ENCODE measurements around the gene MEI1.

MEI1 gene

DNA sequence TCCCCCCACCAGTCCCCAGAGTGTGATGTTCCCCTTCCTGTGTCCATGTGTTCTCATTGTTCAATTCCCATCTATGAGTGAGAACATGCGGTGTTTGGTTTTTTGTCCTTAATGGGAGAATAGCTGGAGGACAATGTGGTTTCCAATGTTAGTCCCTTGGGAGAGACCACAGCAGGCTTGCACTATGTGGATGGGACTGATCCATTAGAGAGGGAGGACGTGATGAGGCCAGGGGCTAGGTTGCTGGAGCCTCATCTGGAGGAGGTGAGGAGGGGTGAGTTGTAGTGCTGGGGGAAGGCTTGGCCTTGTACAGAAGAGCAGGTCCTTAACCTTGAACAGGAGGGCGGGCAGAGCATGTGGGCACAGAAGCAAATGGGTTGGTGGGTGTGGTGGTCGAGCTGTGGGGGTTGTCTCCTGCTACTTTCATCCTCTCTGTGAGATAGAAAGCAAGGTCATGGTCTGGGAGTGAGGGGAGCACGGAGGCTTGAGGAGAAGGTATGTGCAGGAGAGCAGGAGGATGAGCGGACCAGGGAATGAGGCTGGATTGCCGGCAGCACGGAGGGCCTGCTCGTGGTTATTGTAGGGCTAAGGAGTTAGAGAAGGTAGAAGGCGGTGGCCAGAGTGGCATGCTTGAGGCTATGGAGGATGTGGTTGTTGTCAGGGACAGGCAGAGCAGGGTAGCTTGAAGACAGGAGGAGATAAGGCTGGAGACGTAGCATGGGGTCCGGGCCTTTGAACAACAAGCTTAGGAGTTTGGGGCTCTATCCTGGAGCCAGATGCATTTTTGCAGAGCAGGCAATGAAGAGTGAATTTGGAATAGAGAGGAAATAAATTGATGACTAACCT lies 122.4 kb downstream of the MEI1 start:
- no peak overlapping the region for H3K27ac ChIP-seq
- TF ChIP-seq, protein P1, sequence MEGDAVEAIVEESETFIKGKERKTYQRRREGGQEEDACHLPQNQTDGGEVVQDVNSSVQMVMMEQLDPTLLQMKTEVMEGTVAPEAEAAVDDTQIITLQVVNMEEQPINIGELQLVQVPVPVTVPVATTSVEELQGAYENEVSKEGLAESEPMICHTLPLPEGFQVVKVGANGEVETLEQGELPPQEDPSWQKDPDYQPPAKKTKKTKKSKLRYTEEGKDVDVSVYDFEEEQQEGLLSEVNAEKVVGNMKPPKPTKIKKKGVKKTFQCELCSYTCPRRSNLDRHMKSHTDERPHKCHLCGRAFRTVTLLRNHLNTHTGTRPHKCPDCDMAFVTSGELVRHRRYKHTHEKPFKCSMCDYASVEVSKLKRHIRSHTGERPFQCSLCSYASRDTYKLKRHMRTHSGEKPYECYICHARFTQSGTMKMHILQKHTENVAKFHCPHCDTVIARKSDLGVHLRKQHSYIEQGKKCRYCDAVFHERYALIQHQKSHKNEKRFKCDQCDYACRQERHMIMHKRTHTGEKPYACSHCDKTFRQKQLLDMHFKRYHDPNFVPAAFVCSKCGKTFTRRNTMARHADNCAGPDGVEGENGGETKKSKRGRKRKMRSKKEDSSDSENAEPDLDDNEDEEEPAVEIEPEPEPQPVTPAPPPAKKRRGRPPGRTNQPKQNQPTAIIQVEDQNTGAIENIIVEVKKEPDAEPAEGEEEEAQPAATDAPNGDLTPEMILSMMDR (conservative IDR thresholded peaks at IDR 0.05; ENCODE audit: low read depth, low read length) = no peak
- H3K4me3 ChIP-seq (IDR thresholded peaks at IDR 0.05; ENCODE audit: insufficient read depth, low read depth, low read length) = no peak overlapping the region
- peaks cover 10% of the 10 kb centered on the region for H3K4me1 ChIP-seq (ENCODE audit: low read depth, poor library complexity, severe bottlenecking)
- no peaks in the 10 kb centered on the region for H3K36me3 ChIP-seq (ENCODE audit: insufficient read depth)
- no peak overlapping the region for H3K4me2 ChIP-seq
- no peak overlapping the region for H2AFZ ChIP-seq (ENCODE audit: low read depth)
- no peaks in the 10 kb centered on the region for H3K79me2 ChIP-seq (ENCODE audit: insufficient read depth, low read depth)
- no peak overlapping the region for H3K9ac ChIP-seq
- no peaks in the 10 kb centered on the region for H3K27me3 ChIP-seq (ENCODE audit: insufficient read depth, low read depth)
- H4K20me1 ChIP-seq (ENCODE audit: insufficient read depth) = no peaks in the 10 kb centered on the region

DNA sequence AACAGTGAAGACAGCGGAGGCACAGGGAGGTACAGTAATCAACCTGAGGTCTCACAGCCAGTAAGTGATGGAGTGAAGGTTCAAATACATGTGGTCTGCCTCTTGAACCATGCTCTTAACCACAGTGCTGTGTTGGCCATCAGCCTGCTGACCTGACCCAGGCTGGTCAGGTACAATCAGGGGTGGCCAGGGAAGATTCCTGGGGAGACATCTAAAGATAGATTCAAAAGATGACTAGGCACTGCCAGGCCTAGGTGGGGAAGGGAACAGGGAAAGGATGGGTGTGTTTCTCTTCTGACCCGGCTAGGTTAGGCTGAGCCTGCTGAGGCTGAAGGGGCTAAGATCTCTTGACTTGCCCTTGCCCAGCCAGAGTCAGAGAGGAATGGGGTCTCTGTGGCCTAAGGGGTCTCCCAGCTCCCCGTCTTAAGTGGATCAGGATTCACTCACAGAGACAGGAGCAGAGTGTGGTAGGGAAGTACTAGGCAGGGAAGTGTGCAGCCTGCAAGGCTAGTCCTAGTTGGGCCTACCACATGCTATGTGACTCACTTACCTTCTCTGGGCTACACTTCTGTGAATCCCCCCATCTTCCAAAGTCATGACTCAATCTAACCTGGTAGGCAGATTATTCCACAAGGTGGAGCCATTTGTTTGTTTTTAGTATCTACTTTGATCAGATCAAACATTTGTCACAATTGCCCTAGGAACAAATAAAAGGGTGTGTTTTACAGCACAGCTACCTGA lies 123.2 kb downstream of the MEI1 start:
- Histone ChIP-seq H4K20me1 (ENCODE audit: insufficient read depth) (no peaks in the 10 kb centered on the region), H3K9ac (no peak overlapping the region), H3K36me3 (ENCODE audit: insufficient read depth) (no peaks in the 10 kb centered on the region), H2AFZ (ENCODE audit: low read depth) (no peak overlapping the region), H3K4me1 (ENCODE audit: low read depth, poor library complexity, severe bottlenecking) (peaks cover 18% of the 10 kb centered on the region), H3K27ac (no peak overlapping the region), H3K4me2 (no peak overlapping the region), H3K4me3 (IDR thresholded peaks at IDR 0.05; ENCODE audit: insufficient read depth, low read depth, low read length) (no peak overlapping the region), H3K79me2 (ENCODE audit: insufficient read depth, low read depth) (no peaks in the 10 kb centered on the region), H3K27me3 (ENCODE audit: insufficient read depth, low read depth) (no peaks in the 10 kb centered on the region)
- TF ChIP-seq, protein P1 (conservative IDR thresholded peaks at IDR 0.05; ENCODE audit: low read depth, low read length) = peak; percentile 61

DNA sequence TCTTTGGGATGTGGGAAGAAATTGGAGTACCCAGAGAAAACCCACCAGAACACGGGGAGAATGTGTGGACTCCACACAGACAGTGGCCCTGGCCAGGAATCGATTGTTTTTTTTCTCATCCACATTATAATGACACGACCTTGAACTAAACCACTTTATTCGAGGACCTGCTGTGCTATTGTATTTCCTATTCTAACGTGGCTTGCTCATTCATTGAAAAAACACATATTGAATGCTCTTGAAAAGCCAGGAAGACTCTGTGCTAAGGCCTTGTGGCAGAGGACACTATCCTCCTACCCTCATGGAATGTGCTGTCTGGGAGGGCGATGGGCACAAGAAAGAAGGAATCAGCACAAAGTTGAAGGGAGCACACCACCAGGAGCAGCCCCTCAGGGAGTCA lies 124.5 kb downstream of the MEI1 start:
- no peak overlapping the region for H3K4me2 ChIP-seq
- H3K79me2 ChIP-seq (ENCODE audit: insufficient read depth, low read depth) = no peaks in the 10 kb centered on the region
- H3K4me1 ChIP-seq (ENCODE audit: low read depth, poor library complexity, severe bottlenecking) = peaks cover 31% of the 10 kb centered on the region
- no peaks in the 10 kb centered on the region for H4K20me1 ChIP-seq (ENCODE audit: insufficient read depth)
- no peaks in the 10 kb centered on the region for H3K36me3 ChIP-seq (ENCODE audit: insufficient read depth)
- no peak overlapping the region for H2AFZ ChIP-seq (ENCODE audit: low read depth)
- H3K9ac ChIP-seq = no peak overlapping the region
- TF ChIP-seq, protein P1 (conservative IDR thresholded peaks at IDR 0.05; ENCODE audit: low read depth, low read length) = no peak
- no peak overlapping the region for H3K4me3 ChIP-seq (IDR thresholded peaks at IDR 0.05; ENCODE audit: insufficient read depth, low read depth, low read length)
- H3K27ac ChIP-seq = no peak overlapping the region
- no peaks in the 10 kb centered on the region for H3K27me3 ChIP-seq (ENCODE audit: insufficient read depth, low read depth)

DNA sequence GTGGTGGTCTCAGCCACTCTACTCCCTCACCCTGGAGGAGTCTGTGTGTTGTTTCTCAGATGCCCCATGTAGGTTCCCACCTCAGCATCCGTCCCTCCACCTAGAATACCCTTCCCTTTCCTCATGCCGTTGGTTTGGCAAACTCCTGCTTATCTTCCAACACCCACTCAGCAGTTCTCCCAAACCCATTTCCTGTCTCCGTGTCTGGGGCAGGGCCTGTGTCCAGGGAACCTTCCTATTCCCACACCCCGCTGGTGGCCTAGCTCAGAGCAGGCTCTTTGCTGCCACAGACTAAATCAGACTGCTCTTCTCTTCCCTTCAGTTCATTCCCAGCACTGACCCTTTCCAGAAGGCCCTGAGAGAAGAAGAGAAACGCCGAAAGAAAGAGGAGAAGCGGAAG lies 126.1 kb downstream of the MEI1 start:
- Histone ChIP-seq H4K20me1 (ENCODE audit: insufficient read depth) (no peaks in the 10 kb centered on the region), H3K27ac (no peak overlapping the region), H3K36me3 (ENCODE audit: insufficient read depth) (no peaks in the 10 kb centered on the region), H2AFZ (ENCODE audit: low read depth) (no peak overlapping the region), H3K4me1 (ENCODE audit: low read depth, poor library complexity, severe bottlenecking) (peaks cover 40% of the 10 kb centered on the region), H3K27me3 (ENCODE audit: insufficient read depth, low read depth) (no peaks in the 10 kb centered on the region), H3K9ac (no peak overlapping the region), H3K79me2 (ENCODE audit: insufficient read depth, low read depth) (no peaks in the 10 kb centered on the region), H3K4me2 (no peak overlapping the region), H3K4me3 (IDR thresholded peaks at IDR 0.05; ENCODE audit: insufficient read depth, low read depth, low read length) (no peak overlapping the region)
- TF ChIP-seq, protein P1 (conservative IDR thresholded peaks at IDR 0.05; ENCODE audit: low read depth, low read length) = no peak

Data from KMS-11 (cell line).